HepG2 (cell line): ENCODE results near the gene EEF2. TPM values are rescaled to one million over a fixed set of nuclear protein-coding genes. Genes with fewer than 3 reads are reported as not detected.

Source experiments
- ATF7-NPFF ChIP-seq: sonication (generic); formaldehyde crosslinking; IDR thresholded peaks from 2 replicates; pipeline ENCODE4 v1.8.1; 2023; ENCODE audit warnings: mild to moderate bottlenecking, low read depth, missing genetic modification reagents, moderate library complexity
- ATM ChIP-seq: fragments of 450-650 bp; IDR thresholded peaks from 2 replicates; pipeline ENCODE4 v1.7.1; 2017; ENCODE audit warnings: mild to moderate bottlenecking, borderline replicate concordance
- ATRX ChIP-seq: sonication (generic); formaldehyde crosslinking; IDR thresholded peaks from 2 replicates; pipeline ENCODE4 v1.4.0; 2020; ENCODE audit warnings: missing genetic modification reagents, borderline replicate concordance
- MAF1 ChIP-seq: sonication (generic); formaldehyde crosslinking; IDR thresholded peaks from 2 replicates; pipeline ENCODE4 v1.5.0; 2020; ENCODE audit warnings: missing genetic modification reagents, borderline replicate concordance
- MED8 ChIP-seq: sonication (generic); formaldehyde crosslinking; IDR thresholded peaks from 2 replicates; pipeline ENCODE4 v1.8.1; 2023; ENCODE audit warnings: mild to moderate bottlenecking, missing genetic modification reagents; ENCODE audit not compliant: insufficient replicate concordance
- PAX8 ChIP-seq: sonication (generic); formaldehyde crosslinking; IDR thresholded peaks from 2 replicates; pipeline ENCODE4 v1.8.0; 2022; ENCODE audit warnings: mild to moderate bottlenecking, missing genetic modification reagents, borderline replicate concordance
- SOX6 ChIP-seq, 2 experiments: fragments of 450-650 bp in 1 of 2; sonication (generic) in 1 of 2; formaldehyde crosslinking in 1 of 2; IDR thresholded peaks; 2 replicates each; pipeline versions ENCODE4 v1.4.0 to v1.6.1; 2017 to 2020; ENCODE audit warnings: antibody characterized with exemption in 1 of 2, mild to moderate bottlenecking in 1 of 2, missing genetic modification reagents in 1 of 2
- ZNF3 ChIP-seq: IDR thresholded peaks from 2 replicates; pipeline ENCODE4 v1.7.0; 2017; ENCODE audit warnings: inconsistent platforms
- ZNF331 ChIP-seq: sonication (generic); formaldehyde crosslinking; IDR thresholded peaks from 2 replicates; pipeline ENCODE4 v1.4.0; 2020; ENCODE audit warnings: missing genetic modification reagents
- ZNF605 ChIP-seq: sonication (generic); formaldehyde crosslinking; IDR thresholded peaks from 2 replicates; pipeline ENCODE4 v1.8.0; 2022; ENCODE audit warnings: mild to moderate bottlenecking, missing genetic modification reagents
- polyA plus RNA-seq, 8 experiments: library from polyadenylated mRNA; depleted of rRNA in 3 of 8; stranded (reverse) in 7 of 8; unstranded in 1 of 8; fragments of >200 nt; fragmentation: Illumina TruSeq in 4 of 8; extraction: Trizol in 4 of 8; gene quantifications; 2 replicates each; pipeline versions ENCODE4 v1.2.1 to v1.2.3, GENCODE V29; 2011 to 2016; ENCODE audit warnings: low read depth in 4 of 8, missing spikeins in 1 of 8, mixed read lengths in 1 of 8; ENCODE audit not compliant: insufficient read depth in 1 of 8
- total RNA-seq, 5 experiments: library from RNA; depleted of rRNA; stranded (reverse); fragments of >200 nt; fragmentation: Illumina TruSeq; extraction: Trizol; gene quantifications; 2 replicates each; pipeline ENCODE4 v1.2.3, GENCODE V29; 2016; ENCODE audit warnings: low read depth in 1 of 5
- TF ChIP-seq, protein P1 (sequence below): sonication (generic); formaldehyde crosslinking; IDR thresholded peaks from 2 replicates; pipeline ENCODE4 v1.9.0; 2022; ENCODE audit warnings: low read depth, missing genetic modification reagents
- TF ChIP-seq, protein P2 (sequence below): sonication (generic); formaldehyde crosslinking; IDR thresholded peaks from 2 replicates; pipeline ENCODE4 v1.4.0; 2020; ENCODE audit warnings: missing genetic modification reagents, low read depth, mild to moderate bottlenecking, borderline replicate concordance
- TF ChIP-seq, protein P3 (sequence below): sonication (generic); formaldehyde crosslinking; IDR thresholded peaks from 2 replicates; pipeline ENCODE4 v1.9.0; 2021; ENCODE audit warnings: missing genetic modification reagents, mild to moderate bottlenecking, borderline replicate concordance
- TF ChIP-seq, protein P4 (sequence below): sonication (generic); formaldehyde crosslinking; IDR thresholded peaks from 2 replicates; pipeline ENCODE4 v1.5.0; 2020; ENCODE audit warnings: mild to moderate bottlenecking, missing genetic modification reagents, borderline replicate concordance
- TF ChIP-seq, protein P5 (sequence below): sonication (generic); formaldehyde crosslinking; IDR thresholded peaks from 2 replicates; pipeline ENCODE4 v1.4.0; 2020; ENCODE audit warnings: mild to moderate bottlenecking, missing genetic modification reagents

The EEF2 gene
- total and polyA plus RNA-seq, 2 of the 13 experiments (the other 11 are each of a cell fraction or from before 2014, with no cell fraction given), result 1,441 to 1,777 TPM

DNA sequence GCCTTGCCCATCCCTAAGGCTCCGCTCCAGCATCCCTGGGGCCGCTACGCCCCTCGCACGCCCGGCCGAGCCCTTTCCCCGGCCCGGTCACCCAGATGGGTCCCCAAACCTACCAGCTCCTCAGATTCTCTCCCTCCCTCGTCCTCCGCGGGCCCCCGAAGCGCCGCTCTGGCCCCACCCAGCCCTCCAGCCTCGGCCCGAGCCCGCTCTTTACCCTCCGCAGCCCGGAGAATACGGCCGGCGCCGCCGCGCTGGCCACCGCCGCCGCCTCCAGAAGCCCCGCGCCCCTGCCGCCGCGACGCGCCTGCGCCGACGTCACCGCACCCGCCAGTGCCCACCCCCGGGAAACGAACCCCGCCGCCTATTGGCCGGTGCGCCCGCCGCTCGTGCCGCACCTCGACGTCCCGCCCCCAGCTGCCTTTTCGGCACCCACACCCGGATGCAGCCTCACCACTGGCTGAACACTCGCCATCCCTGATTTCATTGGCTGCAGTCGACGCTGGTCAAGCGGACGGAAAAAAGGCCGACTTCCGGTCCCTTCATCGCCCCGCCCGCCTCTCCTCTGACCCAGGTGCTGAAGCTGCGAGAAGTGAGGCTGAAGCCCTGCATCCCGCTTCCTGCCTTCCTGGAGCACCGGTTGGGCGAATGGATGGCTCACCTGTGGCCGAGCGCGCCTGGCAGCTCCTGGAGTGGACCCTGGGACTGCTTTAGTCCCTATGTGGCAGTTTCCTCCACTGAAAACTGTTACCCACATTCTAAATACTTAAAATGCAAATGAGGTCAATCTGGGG lies 14.3 kb downstream of the EEF2 start, which contains the start of gene DAPK3 (continued):
- TF ChIP-seq, protein P1, sequence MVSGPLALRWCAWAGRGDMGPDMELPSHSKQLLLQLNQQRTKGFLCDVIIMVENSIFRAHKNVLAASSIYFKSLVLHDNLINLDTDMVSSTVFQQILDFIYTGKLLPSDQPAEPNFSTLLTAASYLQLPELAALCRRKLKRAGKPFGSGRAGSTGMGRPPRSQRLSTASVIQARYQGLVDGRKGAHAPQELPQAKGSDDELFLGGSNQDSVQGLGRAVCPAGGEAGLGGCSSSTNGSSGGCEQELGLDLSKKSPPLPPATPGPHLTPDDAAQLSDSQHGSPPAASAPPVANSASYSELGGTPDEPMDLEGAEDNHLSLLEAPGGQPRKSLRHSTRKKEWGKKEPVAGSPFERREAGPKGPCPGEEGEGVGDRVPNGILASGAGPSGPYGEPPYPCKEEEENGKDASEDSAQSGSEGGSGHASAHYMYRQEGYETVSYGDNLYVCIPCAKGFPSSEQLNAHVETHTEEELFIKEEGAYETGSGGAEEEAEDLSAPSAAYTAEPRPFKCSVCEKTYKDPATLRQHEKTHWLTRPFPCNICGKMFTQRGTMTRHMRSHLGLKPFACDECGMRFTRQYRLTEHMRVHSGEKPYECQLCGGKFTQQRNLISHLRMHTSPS (CRISPR knock-in tag), result no peak
- no peak for TF ChIP-seq PAX8 (CRISPR knock-in tag)
- no peak for TF ChIP-seq MED8 (CRISPR knock-in tag)
- TF ChIP-seq, protein P2, sequence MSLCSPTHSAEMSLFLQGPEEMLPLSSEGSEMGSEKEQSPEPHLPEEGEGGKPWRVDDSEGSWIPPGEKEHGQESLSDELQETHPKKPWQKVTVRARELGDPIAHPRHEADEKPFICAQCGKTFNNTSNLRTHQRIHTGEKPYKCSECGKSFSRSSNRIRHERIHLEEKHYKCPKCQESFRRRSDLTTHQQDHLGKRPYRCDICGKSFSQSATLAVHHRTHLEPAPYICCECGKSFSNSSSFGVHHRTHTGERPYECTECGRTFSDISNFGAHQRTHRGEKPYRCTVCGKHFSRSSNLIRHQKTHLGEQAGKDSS (CRISPR knock-in tag), result no peak
- TF ChIP-seq MAF1 (CRISPR knock-in tag), result no peak
- no peak for TF ChIP-seq ATM
- TF ChIP-seq ZNF3 (CRISPR knock-in tag), result no peak
- no peak; the same call in 1 of the 2 replicates for TF ChIP-seq ATF7-NPFF (CRISPR knock-in tag)
- TF ChIP-seq, protein P3, sequence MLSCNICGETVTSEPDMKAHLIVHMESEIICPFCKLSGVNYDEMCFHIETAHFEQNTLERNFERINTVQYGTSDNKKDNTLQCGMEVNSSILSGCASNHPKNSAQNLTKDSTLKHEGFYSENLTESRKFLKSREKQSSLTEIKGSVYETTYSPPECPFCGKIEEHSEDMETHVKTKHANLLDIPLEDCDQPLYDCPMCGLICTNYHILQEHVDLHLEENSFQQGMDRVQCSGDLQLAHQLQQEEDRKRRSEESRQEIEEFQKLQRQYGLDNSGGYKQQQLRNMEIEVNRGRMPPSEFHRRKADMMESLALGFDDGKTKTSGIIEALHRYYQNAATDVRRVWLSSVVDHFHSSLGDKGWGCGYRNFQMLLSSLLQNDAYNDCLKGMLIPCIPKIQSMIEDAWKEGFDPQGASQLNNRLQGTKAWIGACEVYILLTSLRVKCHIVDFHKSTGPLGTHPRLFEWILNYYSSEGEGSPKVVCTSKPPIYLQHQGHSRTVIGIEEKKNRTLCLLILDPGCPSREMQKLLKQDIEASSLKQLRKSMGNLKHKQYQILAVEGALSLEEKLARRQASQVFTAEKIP (CRISPR knock-in tag), result no peak
- no peak for TF ChIP-seq SOX6 (IDR thresholded peaks at IDR 0.05)
- no peak for TF ChIP-seq SOX6 (CRISPR knock-in tag; IDR thresholded peaks at IDR 0.05)
- no peak; the same call in 1 of the 2 replicates for TF ChIP-seq ZNF331 (CRISPR knock-in tag)
- TF ChIP-seq, protein P4, sequence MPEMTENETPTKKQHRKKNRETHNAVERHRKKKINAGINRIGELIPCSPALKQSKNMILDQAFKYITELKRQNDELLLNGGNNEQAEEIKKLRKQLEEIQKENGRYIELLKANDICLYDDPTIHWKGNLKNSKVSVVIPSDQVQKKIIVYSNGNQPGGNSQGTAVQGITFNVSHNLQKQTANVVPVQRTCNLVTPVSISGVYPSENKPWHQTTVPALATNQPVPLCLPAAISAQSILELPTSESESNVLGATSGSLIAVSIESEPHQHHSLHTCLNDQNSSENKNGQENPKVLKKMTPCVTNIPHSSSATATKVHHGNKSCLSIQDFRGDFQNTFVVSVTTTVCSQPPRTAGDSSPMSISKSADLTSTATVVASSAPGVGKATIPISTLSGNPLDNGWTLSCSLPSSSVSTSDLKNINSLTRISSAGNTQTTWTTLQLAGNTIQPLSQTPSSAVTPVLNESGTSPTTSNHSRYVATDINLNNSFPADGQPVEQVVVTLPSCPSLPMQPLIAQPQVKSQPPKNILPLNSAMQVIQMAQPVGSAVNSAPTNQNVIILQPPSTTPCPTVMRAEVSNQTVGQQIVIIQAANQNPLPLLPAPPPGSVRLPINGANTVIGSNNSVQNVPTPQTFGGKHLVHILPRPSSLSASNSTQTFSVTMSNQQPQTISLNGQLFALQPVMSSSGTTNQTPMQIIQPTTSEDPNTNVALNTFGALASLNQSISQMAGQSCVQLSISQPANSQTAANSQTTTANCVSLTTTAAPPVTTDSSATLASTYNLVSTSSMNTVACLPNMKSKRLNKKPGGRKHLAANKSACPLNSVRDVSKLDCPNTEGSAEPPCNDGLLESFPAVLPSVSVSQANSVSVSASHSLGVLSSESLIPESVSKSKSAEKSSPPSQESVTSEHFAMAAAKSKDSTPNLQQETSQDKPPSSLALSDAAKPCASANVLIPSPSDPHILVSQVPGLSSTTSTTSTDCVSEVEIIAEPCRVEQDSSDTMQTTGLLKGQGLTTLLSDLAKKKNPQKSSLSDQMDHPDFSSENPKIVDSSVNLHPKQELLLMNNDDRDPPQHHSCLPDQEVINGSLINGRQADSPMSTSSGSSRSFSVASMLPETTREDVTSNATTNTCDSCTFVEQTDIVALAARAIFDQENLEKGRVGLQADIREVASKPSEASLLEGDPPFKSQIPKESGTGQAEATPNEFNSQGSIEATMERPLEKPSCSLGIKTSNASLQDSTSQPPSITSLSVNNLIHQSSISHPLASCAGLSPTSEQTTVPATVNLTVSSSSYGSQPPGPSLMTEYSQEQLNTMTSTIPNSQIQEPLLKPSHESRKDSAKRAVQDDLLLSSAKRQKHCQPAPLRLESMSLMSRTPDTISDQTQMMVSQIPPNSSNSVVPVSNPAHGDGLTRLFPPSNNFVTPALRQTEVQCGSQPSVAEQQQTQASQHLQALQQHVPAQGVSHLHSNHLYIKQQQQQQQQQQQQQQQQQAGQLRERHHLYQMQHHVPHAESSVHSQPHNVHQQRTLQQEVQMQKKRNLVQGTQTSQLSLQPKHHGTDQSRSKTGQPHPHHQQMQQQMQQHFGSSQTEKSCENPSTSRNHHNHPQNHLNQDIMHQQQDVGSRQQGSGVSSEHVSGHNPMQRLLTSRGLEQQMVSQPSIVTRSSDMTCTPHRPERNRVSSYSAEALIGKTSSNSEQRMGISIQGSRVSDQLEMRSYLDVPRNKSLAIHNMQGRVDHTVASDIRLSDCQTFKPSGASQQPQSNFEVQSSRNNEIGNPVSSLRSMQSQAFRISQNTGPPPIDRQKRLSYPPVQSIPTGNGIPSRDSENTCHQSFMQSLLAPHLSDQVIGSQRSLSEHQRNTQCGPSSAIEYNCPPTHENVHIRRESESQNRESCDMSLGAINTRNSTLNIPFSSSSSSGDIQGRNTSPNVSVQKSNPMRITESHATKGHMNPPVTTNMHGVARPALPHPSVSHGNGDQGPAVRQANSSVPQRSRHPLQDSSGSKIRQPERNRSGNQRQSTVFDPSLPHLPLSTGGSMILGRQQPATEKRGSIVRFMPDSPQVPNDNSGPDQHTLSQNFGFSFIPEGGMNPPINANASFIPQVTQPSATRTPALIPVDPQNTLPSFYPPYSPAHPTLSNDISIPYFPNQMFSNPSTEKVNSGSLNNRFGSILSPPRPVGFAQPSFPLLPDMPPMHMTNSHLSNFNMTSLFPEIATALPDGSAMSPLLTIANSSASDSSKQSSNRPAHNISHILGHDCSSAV, result no peak
- no peak for TF ChIP-seq ZNF605 (CRISPR knock-in tag)
- TF ChIP-seq, protein P5, sequence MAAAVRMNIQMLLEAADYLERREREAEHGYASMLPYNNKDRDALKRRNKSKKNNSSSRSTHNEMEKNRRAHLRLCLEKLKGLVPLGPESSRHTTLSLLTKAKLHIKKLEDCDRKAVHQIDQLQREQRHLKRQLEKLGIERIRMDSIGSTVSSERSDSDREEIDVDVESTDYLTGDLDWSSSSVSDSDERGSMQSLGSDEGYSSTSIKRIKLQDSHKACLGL, result no peak
- TF ChIP-seq ATRX (CRISPR knock-in tag), result no peak
